HFFc6 (cell line): ENCODE measurements around the gene CDC5L. TPM values are rescaled to one million over a fixed set of nuclear protein-coding genes. Genes with fewer than 3 reads are reported as not detected.

Experiments
- DNase-seq: peaks from one replicate; pipeline ENCODE4 v3.0.0-alpha.2; 2018
- H3K27ac Mint-ChIP-seq: 2 replicates; pipeline ENCODE4 v1.8.0; 2020; ENCODE audit warnings: mild to moderate bottlenecking, mixed read lengths
- H3K27me3 Mint-ChIP-seq: 2 replicates; pipeline ENCODE4 v1.8.0; 2021; ENCODE audit warnings: mild to moderate bottlenecking, moderate library complexity, mixed read lengths; ENCODE audit not compliant: insufficient read depth
- H3K36me3 Mint-ChIP-seq: 2 replicates; pipeline ENCODE4 v1.8.0; 2021; ENCODE audit warnings: low read depth, mixed read lengths
- H3K4me1 Mint-ChIP-seq: 2 replicates; pipeline ENCODE4 v1.8.0; 2020; ENCODE audit warnings: low read depth, mixed read lengths
- H3K4me3 Mint-ChIP-seq: 2 replicates; pipeline ENCODE4 v1.8.0; 2020; ENCODE audit warnings: mild to moderate bottlenecking, moderate library complexity, mixed read lengths
- H3K9me3 Mint-ChIP-seq: 2 replicates; pipeline ENCODE4 v1.8.0; 2020; ENCODE audit warnings: mild to moderate bottlenecking, mixed read lengths
- CTCF ChIP-seq: fragments of 200-600 bp; sonication (generic); IDR thresholded peaks from 2 replicates; pipeline ENCODE4 v1.5.0; 2021; ENCODE audit warnings: antibody characterized with exemption, mild to moderate bottlenecking
- total RNA-seq, 6 experiments: library from RNA; stranded (reverse); fragmentation: NEBNext Ultra II Directional; extraction: Animal tissue kit (Norgen Biotek cat#: 25700); gene quantifications; 2 replicates in 1 of 6; 3 replicates in 5 of 6; pipeline ENCODE4 v1.2.3, GENCODE V29; 2021

CDC5L gene
- total RNA-seq, 6 experiments from 2014 or later, result 17.9 to 23.5 (median 21.6) TPM

- peaks cover 8% of the 10 kb centered on the region for H3K4me1 Mint-ChIP-seq
- no peak for TF ChIP-seq CTCF
- no peak for DNase-seq
- no peaks in the 10 kb centered on the region for H3K36me3 Mint-ChIP-seq
- no peak overlapping the region for H3K27ac Mint-ChIP-seq
- no peaks in the 10 kb centered on the region for H3K9me3 Mint-ChIP-seq
- no peak overlapping the region for H3K4me3 Mint-ChIP-seq
- peaks cover 35% of the 10 kb centered on the region for H3K27me3 Mint-ChIP-seq
Measured at GRCh38 chr6:44373787-44374186, 13.7 kb upstream of the CDC5L start.

GRCh38 chr6:44375071-44375470 lies 12.4 kb upstream of the CDC5L start:
- Mint-ChIP-seq H3K9me3 (no peaks in the 10 kb centered on the region), H3K27ac (no peak overlapping the region), H3K36me3 (no peaks in the 10 kb centered on the region), H3K4me3 (no peak overlapping the region), H3K4me1 (peaks cover 8% of the 10 kb centered on the region), H3K27me3 (peaks cover 42% of the 10 kb centered on the region)
- no peak for TF ChIP-seq CTCF
- DNase-seq, result no peak

GRCh38 chr6:44377484-44377883 lies 10.0 kb upstream of the CDC5L start:
- H3K27ac Mint-ChIP-seq, result no peak overlapping the region
- no peak for DNase-seq

GRCh38 chr6:44377971-44378370 lies 9.5 kb upstream of the CDC5L start:
- Mint-ChIP-seq H3K36me3 (no peaks in the 10 kb centered on the region), H3K9me3 (no peaks in the 10 kb centered on the region), H3K27ac (no peak overlapping the region), H3K27me3 (peaks cover 45% of the 10 kb centered on the region), H3K4me3 (no peak overlapping the region), H3K4me1 (peaks cover 5% of the 10 kb centered on the region)
- TF ChIP-seq CTCF, result no peak
- no peak for DNase-seq

More at GRCh38 chr6:44377484-44377883, 10.0 kb upstream of the CDC5L start:
- H3K9me3 Mint-ChIP-seq, result no peaks in the 10 kb centered on the region
- TF ChIP-seq CTCF, result no peak
- H3K27me3 Mint-ChIP-seq, result peaks cover 47% of the 10 kb centered on the region
- no peak overlapping the region for H3K4me3 Mint-ChIP-seq
- H3K4me1 Mint-ChIP-seq, result peaks cover 8% of the 10 kb centered on the region
- H3K36me3 Mint-ChIP-seq, result no peaks in the 10 kb centered on the region

GRCh38 chr6:44381739-44382138 lies 5.8 kb upstream of the CDC5L start:
- H3K4me1 Mint-ChIP-seq, result peaks cover 6% of the 10 kb centered on the region
- no peak for TF ChIP-seq CTCF
- no peaks in the 10 kb centered on the region for H3K9me3 Mint-ChIP-seq
- no peak overlapping the region for H3K4me3 Mint-ChIP-seq
- H3K36me3 Mint-ChIP-seq, result no peaks in the 10 kb centered on the region
- H3K27me3 Mint-ChIP-seq, result peaks cover 31% of the 10 kb centered on the region
- DNase-seq, result no peak
- H3K27ac Mint-ChIP-seq, result no peak overlapping the region
